GM12878 (cell line): ENCODE measurements around the gene FTH1. TPM values are rescaled to one million over a fixed set of nuclear protein-coding genes. Genes with fewer than 3 reads are reported as not detected.

Experiments
- ATAC-seq: fragments of 200-7000 bp; cut with Tn5 transposase; 3 replicates; pipeline ENCODE4 v1.9.1; 2020; ENCODE audit warnings: mild to moderate bottlenecking, moderate library complexity
- BruUV-seq: library from RNA; stranded (reverse); fragments of 400-500 nt; replicated peaks from 2 replicates; lab custom pipeline; 2021; lab: Mats Ljungman, UMichigan
- CTCF ChIA-PET: fragments of 300-600 bp; sonication (Branson Sonifier 250); formaldehyde crosslinking; extraction: SDS; loops from one replicate; lab custom pipeline; 2021; ENCODE audit warnings: inconsistent platforms; lab: Yijun Ruan, JAX
- POLR2A ChIA-PET: fragments of 350-600 bp; formaldehyde crosslinking; extraction: SDS; loops from one replicate; lab custom pipeline; 2021; ENCODE audit warnings: inconsistent platforms; lab: Charles Lee
- RAD21 ChIA-PET: fragments of 300-600 bp; sonication (Branson Sonifier 250); formaldehyde crosslinking; loops from one replicate; lab custom pipeline; 2023; ENCODE audit warnings: antibody characterized with exemption; ENCODE audit not compliant: unreplicated experiment; lab: Charles Lee
- SMC1A ChIA-PET: fragments of 300-600 bp; sonication (Branson Sonifier 250); formaldehyde crosslinking; loops from one replicate; lab custom pipeline; 2023; ENCODE audit not compliant: unreplicated experiment, uncharacterized antibody; lab: Charles Lee
- DNase-seq: peaks from one replicate; pipeline ENCODE4 v3.0.0-alpha.2; 2011; ENCODE audit warnings: low read depth, low spot score
- FAIRE-seq: peaks from 3 replicates; lab custom pipeline; 2011; peaks lifted over from hg19 to GRCh38; lab: Jason Lieb, UNC
- H2AFZ ChIP-seq: 2 replicates; pipeline ENCODE4 v1.6.0; 2011; ENCODE audit warnings: low read depth, low read length, control low read depth; ENCODE audit not compliant: control insufficient read depth
- H3K27ac ChIP-seq: 2 replicates; pipeline ENCODE4 v1.5.1; 2011; ENCODE audit warnings: control low read depth; ENCODE audit not compliant: control insufficient read depth, insufficient read depth
- H3K27me3 ChIP-seq, 2 experiments: replicated peaks in 1 of 2; 2 replicates each; pipeline versions ENCODE4 v1.6.0 to v1.6.1; 2011; ENCODE audit warnings: low read length in 1 of 2; ENCODE audit not compliant: control insufficient read depth in 2 of 2, insufficient read depth in 2 of 2
- H3K36me3 ChIP-seq, 2 experiments: 2 replicates each; pipeline ENCODE4 v1.5.1; 2011; ENCODE audit warnings: low read length in 1 of 2; ENCODE audit not compliant: control insufficient read depth in 2 of 2, insufficient read depth in 2 of 2
- H3K4me1 ChIP-seq: 2 replicates; pipeline ENCODE4 v1.6.1; 2011; ENCODE audit warnings: mild to moderate bottlenecking, low read length, moderate library complexity, mixed read lengths; ENCODE audit not compliant: control insufficient read depth, insufficient read depth
- H3K4me2 ChIP-seq: 2 replicates; pipeline ENCODE4 v1.6.0; 2011; ENCODE audit warnings: control low read depth; ENCODE audit not compliant: control insufficient read depth, insufficient read depth
- H3K4me3 ChIP-seq: fragments of 200-600 bp; sonication (generic); 2 replicates; pipeline ENCODE4 v1.5.1; 2016
- H3K79me2 ChIP-seq: 2 replicates; pipeline ENCODE4 v1.6.0; 2011; ENCODE audit warnings: low read length; ENCODE audit not compliant: control insufficient read depth, insufficient read depth
- H3K9ac ChIP-seq: 2 replicates; pipeline ENCODE4 v1.8.0; 2011; ENCODE audit warnings: low read length, control low read depth, mixed read lengths; ENCODE audit not compliant: control insufficient read depth, insufficient read depth
- H3K9me3 ChIP-seq: replicated peaks from 3 replicates; pipeline ENCODE4 v1.5.1; 2011; ENCODE audit warnings: mild to moderate bottlenecking, low read length; ENCODE audit not compliant: control insufficient read depth, insufficient read depth
- H4K20me1 ChIP-seq: 2 replicates; pipeline ENCODE4 v1.6.0; 2011; ENCODE audit not compliant: control insufficient read depth, insufficient read depth
- CBX5 ChIP-seq: sonication (generic); IDR thresholded peaks from 2 replicates; pipeline ENCODE4 v1.6.1; 2016; ENCODE audit warnings: low read depth, moderate library complexity, mild to moderate bottlenecking, inconsistent platforms
- CHD4 ChIP-seq: fragments of 200-600 bp; sonication (generic); IDR thresholded peaks from 2 replicates; pipeline ENCODE4 v1.6.1; 2016; ENCODE audit warnings: mild to moderate bottlenecking
- DPF2 ChIP-seq: fragments of 450-650 bp; IDR thresholded peaks from 2 replicates; pipeline ENCODE4 v1.6.1; 2017; ENCODE audit warnings: mild to moderate bottlenecking
- HCFC1 ChIP-seq: fragments of 150-350 bp; IDR thresholded peaks from 2 replicates; pipeline ENCODE4 v1.6.1; 2014; ENCODE audit warnings: low read length
- IKZF1 ChIP-seq: fragments of 450-650 bp; conservative IDR thresholded peaks from 2 replicates; pipeline ENCODE4 v1.6.1; 2017; ENCODE audit warnings: antibody characterized with exemption, mild to moderate bottlenecking
- IRF4 ChIP-seq: IDR thresholded peaks from 2 replicates; pipeline ENCODE4 v1.6.1; 2011; ENCODE audit warnings: low read depth, low read length
- KAT2A ChIP-seq: conservative IDR thresholded peaks from 2 replicates; pipeline ENCODE4 v1.6.1; 2011; ENCODE audit warnings: low read depth, low read length; ENCODE audit not compliant: control insufficient read depth
- NR2F1 ChIP-seq: fragments of 450-650 bp; conservative IDR thresholded peaks from 2 replicates; pipeline ENCODE4 v1.6.1; 2017; ENCODE audit warnings: mild to moderate bottlenecking
- RAD51 ChIP-seq: fragments of 450-650 bp; IDR thresholded peaks from 2 replicates; pipeline ENCODE4 v1.6.1; 2016; ENCODE audit warnings: moderate library complexity, mild to moderate bottlenecking, inconsistent platforms
- RUNX3 ChIP-seq: IDR thresholded peaks from 2 replicates; pipeline ENCODE4 v1.6.1; 2012; ENCODE audit warnings: low read length, inconsistent platforms
- SPI1 ChIP-seq: IDR thresholded peaks from 2 replicates; pipeline ENCODE4 v1.6.1; 2011; ENCODE audit warnings: low read depth, mild to moderate bottlenecking, low read length, moderate library complexity, borderline replicate concordance; ENCODE audit not compliant: insufficient read depth
- WGBS: methylation state at CpG from one replicate; pipeline ENCODE4 v1.1.6; 2016; ENCODE audit warnings: low lambda C conversion rate; ENCODE audit not compliant: insufficient replicate concordance, insufficient coverage; ENCODE audit errors: missing lambda C conversion rate; 5-methylcytosine and 5-hydroxymethylcytosine counted together
- in situ Hi-C: fragments of 300-500 bp; cut with MboI; formaldehyde crosslinking; loops from 9 replicates; pipeline ENCODE4 v1.14.3; 2018; ENCODE audit warnings: mixed read lengths
- intact Hi-C: fragments of 100-400 bp; cut with micrococcal nuclease; formaldehyde crosslinking; loops from one replicate; pipeline ENCODE4 v1.14.2; 2022; ENCODE audit not compliant: unreplicated experiment
- polyA plus RNA-seq, 11 experiments: library from polyadenylated mRNA; depleted of rRNA in 4 of 11; unstranded in 6 of 11; stranded (reverse) in 5 of 11; fragments of >200 nt; fragmentation: Nextera tagmentation in 4 of 11; fragmentation: Illumina TruSeq in 1 of 11; extraction: Ambion mirVana in 4 of 11; extraction: Trizol in 1 of 11; gene quantifications; 1 replicate in 1 of 11; 2 replicates in 10 of 11; pipeline versions ENCODE4 v1.2.1 to v1.2.3, GENCODE V29; 2011 to 2016; ENCODE audit warnings: inconsistent platforms in 2 of 11, missing spikeins in 2 of 11, low read depth in 1 of 11
- total RNA-seq, 4 experiments: library from RNA; depleted of rRNA in 3 of 4; stranded (reverse); fragments of >200 nt in 3 of 4; fragmentation: Illumina TruSeq in 1 of 4; extraction: Trizol in 1 of 4; gene quantifications; 2 replicates each; pipeline versions ENCODE4 v1.2.1 to v1.2.3, GENCODE V29; 2013 to 2021

The FTH1 gene
- total and polyA plus RNA-seq, 10 of the 15 experiments (the other 5 are each of a cell fraction or from before 2014, with no cell fraction given), result 289 to 4,154 (median 960) TPM

GRCh38 chr11:62015615-62016014 lies 48.2 kb upstream of the FTH1 start:
- Histone ChIP-seq H4K20me1 (no peaks in the 10 kb centered on the region), H3K4me2 (peak overlapping the region; percentile 42), H2AFZ (peak overlapping the region; percentile 47), H3K4me1 (peaks cover 10% of the 10 kb centered on the region), H3K9me3 (no peaks in the 10 kb centered on the region), H3K79me2 (no peaks in the 10 kb centered on the region), H3K9ac (no peak overlapping the region), H3K27me3 (no peaks in the 10 kb centered on the region), H3K27ac (no peak overlapping the region), H3K36me3 (no peaks in the 10 kb centered on the region), H3K4me3 (no peak overlapping the region)
- 44% methylated on average over 7 of the region's 7 CpGs for WGBS
- in situ Hi-C loops, result no loop called here
- ChIA-PET CTCF (no interaction called here), RAD21 (no interaction called here), SMC1A (no interaction called here), POLR2A (no interaction called here)
- no TSS peak for BruUV-seq
- peak; percentile 54 for FAIRE-seq
- TF ChIP-seq DPF2 (no peak), CBX5 (no peak), RAD51 (no peak), CHD4 (no peak), NR2F1 (0 out of 2 replicates have a peak, but pooled peaks have one; percentile 21), RUNX3 (0 out of 2 replicates have a peak, but pooled peaks have one; percentile 19), IKZF1 (no peak), HCFC1 (no peak), SPI1 (0 out of 2 replicates have a peak, but pooled peaks have one; percentile 8), IRF4 (0 out of 2 replicates have a peak, but pooled peaks have one; percentile 40), KAT2A (no peak)
- ATAC-seq, result peak; percentile 79
- no peak for DNase-seq
- intact Hi-C loops, result no loop called here
